ENCODE data around the gene GPNMB. TPM values are rescaled to one million over a fixed set of nuclear protein-coding genes. Genes with fewer than 3 reads are reported as not detected.

The GPNMB gene
- total and polyA plus RNA-seq, 10 of the 15 experiments (the other 5 are each of a cell fraction or from before 2014, with no cell fraction given), result 5.9 to 22.3 (median 10.0) TPM

GRCh38 chr7:23264916-23265458, 18.4 kb downstream of the GPNMB start (continued):
- TF ChIP-seq SKIL (IDR thresholded peaks at IDR 0.05; ENCODE audit: low read depth, poor library complexity, severe bottlenecking) (peak; percentile 41), CUX1 (IDR thresholded peaks at IDR 0.05; ENCODE audit: insufficient replicate concordance, low read depth, low read length) (peak; percentile 89), ATF2 (IDR thresholded peaks at IDR 0.05; ENCODE audit: low read length) (peak; percentile 95), GATAD2B (conservative IDR thresholded peaks at IDR 0.05; ENCODE audit: low read depth) (peak; percentile 96), IRF4 (IDR thresholded peaks at IDR 0.05; ENCODE audit: low read depth, low read length) (peak; percentile 84), WRNIP1 (IDR thresholded peaks at IDR 0.05; ENCODE audit: borderline replicate concordance, low read depth, low read length) (no peak), RUNX3 (IDR thresholded peaks at IDR 0.05; ENCODE audit: low read length) (peak; percentile 78), NR2C1 (IDR thresholded peaks at IDR 0.05) (no peak), BCL3 (IDR thresholded peaks at IDR 0.05; ENCODE audit: borderline replicate concordance, insufficient read depth, low read depth, low read length, poor library complexity, severe bottlenecking) (peak; percentile 92), TCF7 (IDR thresholded peaks at IDR 0.05; ENCODE audit: borderline replicate concordance) (peak; percentile 10; the same call in 1 of the 2 replicates), IKZF1 (conservative IDR thresholded peaks at IDR 0.05) (peak; percentile 71), EED (IDR thresholded peaks at IDR 0.05; ENCODE audit: low read depth) (peak; percentile 85), NFYB (IDR thresholded peaks at IDR 0.05; ENCODE audit: insufficient read depth, low read depth, low read length) (no peak), POLR2A (IDR thresholded peaks at IDR 0.05; ENCODE audit: low read depth, low read length) (no peak), ZBTB40 (IDR thresholded peaks at IDR 0.05; ENCODE audit: borderline replicate concordance) (no peak)

All from GM12878 (cell line).